Left ventricle myocardium inferior (tissue), 1 donor: Measurements from ENCODE around the gene STK39. TPM values are rescaled to one million over a fixed set of nuclear protein-coding genes. Genes with fewer than 3 reads are reported as not detected.

Experiments
- DNase-seq: peaks from one replicate; pipeline ENCODE4 v3.0.0-alpha.2; 2020
- H3K27ac ChIP-seq: fragments of 200-600 bp; replicated peaks from 2 replicates; pipeline ENCODE4 v1.8.0; 2021
- H3K27me3 ChIP-seq: fragments of 200-600 bp; 2 replicates; pipeline ENCODE4 v1.8.0; 2021; ENCODE audit warnings: low read depth
- H3K36me3 ChIP-seq: fragments of 200-600 bp; 2 replicates; pipeline ENCODE4 v1.8.0; 2021
- H3K4me1 ChIP-seq: fragments of 200-600 bp; 2 replicates; pipeline ENCODE4 v1.8.0; 2021
- H3K4me3 ChIP-seq: fragments of 200-600 bp; 2 replicates; pipeline ENCODE4 v1.8.0; 2021; ENCODE audit warnings: mild to moderate bottlenecking, moderate library complexity
- H3K9me3 ChIP-seq: fragments of 200-600 bp; replicated peaks from 2 replicates; pipeline ENCODE4 v1.8.0; 2021
- CTCF ChIP-seq: fragments of 200-600 bp; IDR thresholded peaks from 2 replicates; pipeline ENCODE4 v1.8.0; 2021; ENCODE audit warnings: antibody characterized with exemption, mild to moderate bottlenecking, borderline replicate concordance
- intact Hi-C: fragments of 100-400 bp; cut with micrococcal nuclease; formaldehyde crosslinking; loops from one replicate; pipeline ENCODE4 v1.11.0; 2022
- total RNA-seq: library from RNA; stranded (reverse); fragmentation: NEBNext Ultra II Directional; extraction: Animal tissue kit (Norgen Biotek cat#: 25700); gene quantifications from one replicate; pipeline ENCODE4 v1.2.1, GENCODE V29; 2021
- donor health status: DM: no; HTN: yes; CAD: no; lungs with severe emphysema.

The STK39 gene
- total RNA-seq, 1 donor from 2014 or later, result 23.2 TPM

- intact Hi-C loops, result no loop called here
- no peak overlapping the region for H3K27ac ChIP-seq
- H3K9me3 ChIP-seq, result no peaks in the 10 kb centered on the region
- no peak overlapping the region for H3K4me3 ChIP-seq
- no peaks in the 10 kb centered on the region for H3K27me3 ChIP-seq
- TF ChIP-seq CTCF, result no peak
- DNase-seq, result no peak
- H3K36me3 ChIP-seq, result no peaks in the 10 kb centered on the region
- H3K4me1 ChIP-seq, result peaks cover 73% of the 10 kb centered on the region
These were observed 55.2 kb downstream of the STK39 start for GRCh38 chr2:168191955-168192785.

GRCh38 chr2:168190590-168191336 lies 56.6 kb downstream of the STK39 start:
- intact Hi-C loops, result no loop called here

GRCh38 chr2:168189835-168190569 lies 57.4 kb downstream of the STK39 start:
- Histone ChIP-seq H3K4me3 (no peak overlapping the region), H3K9me3 (no peaks in the 10 kb centered on the region), H3K27ac (no peak overlapping the region), H3K27me3 (no peaks in the 10 kb centered on the region), H3K4me1 (peaks cover 86% of the 10 kb centered on the region), H3K36me3 (no peaks in the 10 kb centered on the region)
- intact Hi-C loops, result no loop called here
- no peak for DNase-seq
- TF ChIP-seq CTCF, result no peak

More at GRCh38 chr2:168190590-168191336, 56.6 kb downstream of the STK39 start:
- no peak for DNase-seq
- Histone ChIP-seq H3K27ac (no peak overlapping the region), H3K9me3 (no peaks in the 10 kb centered on the region), H3K36me3 (no peaks in the 10 kb centered on the region), H3K4me1 (peaks cover 78% of the 10 kb centered on the region), H3K27me3 (no peaks in the 10 kb centered on the region), H3K4me3 (no peak overlapping the region)
- no peak for TF ChIP-seq CTCF

- DNase-seq, result peak; percentile 41
- no peaks in the 10 kb centered on the region for H3K27me3 ChIP-seq
- H3K36me3 ChIP-seq, result no peaks in the 10 kb centered on the region
- H3K4me1 ChIP-seq, result peaks cover 96% of the 10 kb centered on the region
- TF ChIP-seq CTCF, result no peak
- H3K4me3 ChIP-seq, result no peak overlapping the region
- H3K27ac ChIP-seq, result peak overlapping the region; percentile 45
- intact Hi-C loops, result no loop called here
- no peaks in the 10 kb centered on the region for H3K9me3 ChIP-seq
These were observed 59.4 kb downstream of the STK39 start for GRCh38 chr2:168188002-168188401.

- H3K4me1 ChIP-seq, result peaks cover 82% of the 10 kb centered on the region
- DNase-seq, result no peak
- H3K27me3 ChIP-seq, result no peaks in the 10 kb centered on the region
- H3K36me3 ChIP-seq, result peaks cover 1% of the 10 kb centered on the region
- H3K4me3 ChIP-seq, result no peak overlapping the region
- no peak for TF ChIP-seq CTCF
- no peaks in the 10 kb centered on the region for H3K9me3 ChIP-seq
- intact Hi-C loops, result no loop called here
- H3K27ac ChIP-seq, result no peak overlapping the region
These were observed 60.9 kb downstream of the STK39 start for GRCh38 chr2:168186452-168186851.
